HG03457 (cell line): Measurements from ENCODE around the gene GNAT1.
"Not testable (repeated sequence)": the region's sequence is repeated elsewhere in the genome, so short reads cannot be mapped to it uniquely, and the experiment has no call there.

Source experiments
- ATAC-seq: cut with Tn5 transposase; IDR thresholded peaks from one replicate; pipeline ENCODE4 v1.9.1; 2021; ENCODE audit warnings: moderate number of reproducible peaks; ENCODE audit not compliant: unreplicated experiment

Gene GNAT1

DNA sequence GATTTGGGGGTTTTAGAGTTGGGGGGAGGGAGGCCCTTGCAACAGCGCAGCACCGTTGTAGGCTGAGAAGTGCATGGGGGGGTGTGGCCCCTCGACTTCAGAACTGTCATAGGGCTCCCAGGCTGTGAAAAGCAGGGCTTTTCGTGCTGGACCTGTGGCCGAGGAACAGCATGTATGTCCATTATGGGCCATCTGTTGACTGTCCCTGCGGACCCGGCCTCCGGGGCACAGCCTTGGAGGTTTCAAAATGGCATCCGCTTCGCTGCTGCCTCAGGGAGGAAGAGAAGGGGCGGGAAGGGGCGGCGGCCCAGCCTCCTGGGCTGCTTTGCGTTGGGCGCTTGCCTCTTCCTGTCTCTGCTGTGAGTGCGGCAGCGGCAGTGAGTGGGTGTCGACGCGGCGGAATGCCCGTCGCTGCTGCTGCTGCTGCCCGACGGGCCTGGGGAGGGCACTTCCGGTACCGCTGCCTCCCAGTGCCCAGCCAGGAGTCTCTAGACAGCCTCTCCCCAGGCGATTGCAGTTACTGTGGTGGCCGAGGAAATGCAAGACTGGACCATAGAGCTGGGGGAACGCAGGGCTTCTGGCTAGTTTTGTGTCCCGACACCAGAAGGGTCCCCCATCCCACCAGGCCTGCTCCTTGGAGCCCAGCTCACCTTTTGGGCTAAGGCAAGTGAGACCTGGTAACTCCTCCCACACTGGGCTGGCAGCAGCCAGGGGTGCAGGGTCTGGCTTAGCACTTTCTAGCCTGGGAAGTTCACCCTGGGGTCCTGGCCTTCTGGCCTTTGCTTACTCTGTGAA, 46.5 kb downstream of the GNAT1 start:
- ATAC-seq: no peak

DNA sequence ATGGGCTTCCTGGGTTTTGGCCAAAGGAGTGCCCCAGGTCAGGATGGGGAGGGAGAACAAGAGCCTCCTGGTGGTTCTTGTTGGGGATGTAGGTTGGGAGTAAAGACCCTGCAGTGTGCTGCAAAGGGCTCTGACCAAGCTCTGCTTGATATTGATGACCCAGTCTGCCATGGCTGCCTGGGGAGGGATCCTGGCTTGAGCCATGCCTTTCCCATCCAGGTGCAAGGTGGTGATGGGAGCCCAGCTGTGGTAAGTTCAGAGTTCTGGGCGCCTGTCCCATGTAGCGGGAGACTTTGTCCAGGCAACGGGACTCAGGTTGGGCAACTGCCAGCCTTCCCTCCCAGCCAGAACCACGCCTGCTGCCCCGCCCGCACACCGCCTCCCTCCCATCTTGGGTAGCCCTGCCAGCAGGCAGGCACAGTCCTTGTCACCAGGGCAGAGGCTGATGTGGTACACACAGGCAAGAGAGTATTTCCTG, 47.2 kb downstream of the GNAT1 start:
- no peak for ATAC-seq

DNA sequence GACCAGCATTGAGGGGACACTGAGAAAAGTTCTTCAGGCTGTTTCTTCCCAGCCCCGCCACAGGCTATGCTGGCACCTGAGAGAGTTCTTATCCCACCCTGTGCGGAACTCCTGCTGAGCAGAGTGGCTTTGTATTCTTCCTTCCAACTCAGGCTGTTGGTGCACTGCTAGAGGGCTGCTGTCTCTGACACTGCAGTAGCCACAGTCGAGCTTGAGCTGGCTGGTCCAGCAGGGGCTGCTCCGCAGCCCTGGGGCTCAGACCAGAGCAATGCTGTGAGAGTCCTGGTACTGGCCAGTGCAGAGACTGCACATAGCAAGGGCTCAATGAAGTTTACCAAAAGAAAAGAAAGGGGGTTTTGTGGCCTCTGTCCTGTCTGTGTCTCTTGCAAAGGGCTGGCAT, 48.2 kb downstream of the GNAT1 start:
- ATAC-seq: no peak

DNA sequence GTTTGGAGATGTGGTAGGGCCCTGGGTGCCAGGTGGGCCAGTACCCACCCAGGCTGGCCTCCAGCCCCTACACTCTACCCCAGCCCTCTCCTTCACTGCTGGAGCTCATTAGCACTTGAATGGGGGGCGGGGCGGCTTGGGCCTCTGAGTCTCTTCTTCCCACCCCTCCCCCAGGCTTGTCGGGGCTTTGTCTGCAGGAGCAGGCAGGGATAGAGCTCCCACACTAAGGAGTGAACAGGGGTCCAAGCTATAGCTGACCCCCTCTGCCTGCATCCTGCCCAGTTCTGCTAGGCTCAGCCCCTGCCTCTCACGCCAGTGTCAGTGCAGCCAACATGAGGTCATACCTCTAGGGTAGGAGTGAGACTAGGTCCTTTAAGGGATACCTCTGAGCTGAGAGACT, 49.8 kb downstream of the GNAT1 start:
- no peak for ATAC-seq

DNA sequence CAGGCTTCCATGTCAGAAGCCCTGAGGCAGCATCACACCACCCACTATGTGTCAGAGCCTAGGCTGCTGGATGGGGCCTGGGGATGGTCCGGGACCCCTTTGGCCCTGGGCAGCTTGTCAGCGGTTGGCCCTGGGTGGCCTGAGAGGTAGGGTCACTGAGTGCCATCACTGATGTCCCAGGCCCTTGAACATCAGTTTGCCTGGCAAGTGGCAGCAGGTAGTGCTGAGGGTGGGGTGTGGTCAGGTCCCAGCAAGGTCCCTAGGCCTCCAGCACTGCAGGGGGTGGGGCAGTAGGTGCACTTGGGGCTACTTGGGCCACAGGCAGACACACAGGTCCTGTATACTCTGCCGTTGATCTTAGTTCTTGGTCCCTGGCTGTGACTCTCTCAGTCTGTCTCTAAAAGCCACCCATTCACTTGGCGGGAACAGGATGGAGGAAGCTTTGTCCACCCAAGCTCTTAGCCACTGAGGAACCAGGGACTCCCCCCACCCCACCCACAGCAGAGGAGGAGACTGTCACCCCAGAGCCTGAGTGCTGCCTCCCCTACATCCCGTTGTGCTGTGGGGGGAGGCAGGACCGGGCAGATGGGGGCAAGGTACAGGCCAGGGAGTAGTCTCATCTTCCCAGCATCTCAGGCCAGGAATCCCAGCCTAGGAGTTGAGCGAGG, 50.4 kb downstream of the GNAT1 start:
- no peak for ATAC-seq

DNA sequence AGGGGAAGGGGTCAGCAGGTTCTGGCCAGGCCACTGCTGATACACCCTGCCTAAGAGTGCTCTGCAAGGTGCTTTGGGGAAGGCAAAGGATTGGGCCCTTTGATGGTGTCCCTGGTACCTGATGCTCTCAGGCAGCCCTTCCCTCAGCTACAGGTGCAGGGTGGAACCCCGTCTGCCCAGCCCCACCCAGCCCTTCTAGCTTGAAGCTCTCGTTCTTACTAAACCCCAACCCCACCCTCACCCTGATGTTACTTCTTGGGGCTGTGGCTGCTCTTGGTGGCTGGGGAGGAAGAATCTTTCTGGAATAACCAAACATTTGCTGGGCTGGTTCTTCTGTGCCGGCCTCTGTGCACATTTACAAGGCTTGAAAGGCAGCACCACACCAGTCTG, 51.0 kb downstream of the GNAT1 start:
- ATAC-seq: no peak

DNA sequence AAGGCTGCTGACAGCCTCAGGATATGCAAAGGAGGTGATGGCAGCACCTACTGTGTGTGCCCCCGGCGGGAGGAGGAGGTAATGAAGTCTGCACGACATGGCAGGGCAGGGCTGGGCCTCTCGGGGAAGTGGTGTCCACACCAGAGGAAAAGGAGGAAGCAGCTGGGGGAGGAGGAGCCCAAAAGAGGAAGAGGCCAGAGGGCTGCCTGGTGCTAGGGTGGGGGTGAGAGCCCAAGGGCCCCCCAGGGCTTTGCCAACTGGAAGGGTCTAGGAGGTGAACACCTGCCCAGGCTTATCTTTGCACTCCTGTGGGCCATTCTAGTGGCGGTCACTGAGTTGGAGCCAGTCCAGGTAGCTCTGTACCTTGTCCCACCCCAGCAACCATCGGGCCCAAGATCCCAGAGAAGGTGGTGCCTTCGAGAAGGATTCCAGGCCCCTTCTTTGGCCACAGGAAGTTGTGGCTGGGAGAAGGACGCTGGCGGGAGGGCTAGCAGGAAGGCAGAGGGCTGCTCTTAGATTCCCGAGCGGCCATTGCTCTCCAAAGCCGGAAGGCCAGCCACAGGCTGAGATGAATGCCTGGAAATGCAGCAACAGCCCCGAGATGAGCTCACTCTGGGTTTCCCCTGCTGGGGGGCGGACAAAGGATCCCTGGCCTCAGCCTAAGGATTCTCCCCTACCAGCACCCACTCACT, 51.6 kb downstream of the GNAT1 start:
- ATAC-seq: no peak

DNA sequence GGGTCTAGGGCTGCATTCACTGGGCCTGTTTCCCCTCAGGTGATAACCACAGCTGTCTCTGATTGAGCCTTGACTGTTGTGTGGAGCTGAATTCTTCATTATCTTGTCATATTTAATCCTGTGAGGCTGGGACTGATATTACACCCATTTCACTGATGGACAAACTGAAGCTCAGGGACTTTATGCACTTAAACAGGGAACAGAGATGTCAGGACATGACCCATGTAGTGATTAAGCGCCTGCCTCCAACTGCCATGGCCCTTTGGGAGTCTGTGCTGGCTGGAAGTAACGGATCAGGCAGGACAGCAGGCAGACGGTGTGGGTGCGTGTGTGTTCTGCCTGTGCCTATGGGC, 52.1 kb downstream of the GNAT1 start:
- no peak for ATAC-seq

DNA sequence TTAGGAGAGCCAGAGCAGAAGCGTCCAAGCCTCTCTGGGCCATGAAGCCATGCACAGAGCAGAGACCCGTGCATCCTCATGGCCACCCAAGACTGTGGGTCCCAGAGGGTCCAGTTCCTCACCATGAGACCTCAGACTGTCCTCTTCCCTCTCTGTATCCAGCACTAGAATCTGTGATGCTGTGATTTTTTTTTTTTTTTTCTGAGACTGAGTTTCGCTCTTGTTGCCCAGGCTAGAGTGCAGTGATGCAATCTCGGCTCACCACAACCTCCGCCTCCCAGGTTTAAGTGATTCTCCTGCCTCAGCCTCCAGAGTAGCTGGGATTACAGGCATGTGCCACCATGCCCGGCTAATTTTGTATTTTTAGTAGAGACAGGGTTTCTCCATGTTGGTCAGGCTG, 53.4 kb downstream of the GNAT1 start:
- not testable (repeated sequence) for ATAC-seq

DNA sequence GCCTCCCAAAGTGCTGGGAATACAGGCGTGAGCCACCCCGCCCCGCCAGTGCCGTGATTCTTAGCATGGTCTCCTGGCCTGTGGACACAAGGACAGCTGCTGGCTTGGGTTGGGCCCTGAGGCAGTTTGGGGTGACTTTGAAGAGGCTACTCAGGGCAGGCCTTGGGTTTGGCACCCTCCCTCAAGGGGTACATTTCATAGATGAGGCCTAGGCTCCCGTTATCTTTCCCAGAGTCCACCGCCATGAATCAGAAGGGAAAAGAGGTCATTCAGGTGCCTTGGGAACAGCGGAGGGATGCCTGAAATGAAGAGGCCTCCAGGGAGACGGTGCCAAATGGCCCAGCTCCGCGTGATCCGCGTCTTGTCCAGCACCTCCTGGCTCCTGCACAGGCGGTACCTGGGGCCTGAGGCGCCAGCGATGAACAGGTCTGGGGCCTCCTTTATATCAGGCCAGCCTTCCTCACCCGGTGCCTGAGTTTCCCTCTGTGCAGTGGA, 53.9 kb downstream of the GNAT1 start:
- no peak for ATAC-seq

DNA sequence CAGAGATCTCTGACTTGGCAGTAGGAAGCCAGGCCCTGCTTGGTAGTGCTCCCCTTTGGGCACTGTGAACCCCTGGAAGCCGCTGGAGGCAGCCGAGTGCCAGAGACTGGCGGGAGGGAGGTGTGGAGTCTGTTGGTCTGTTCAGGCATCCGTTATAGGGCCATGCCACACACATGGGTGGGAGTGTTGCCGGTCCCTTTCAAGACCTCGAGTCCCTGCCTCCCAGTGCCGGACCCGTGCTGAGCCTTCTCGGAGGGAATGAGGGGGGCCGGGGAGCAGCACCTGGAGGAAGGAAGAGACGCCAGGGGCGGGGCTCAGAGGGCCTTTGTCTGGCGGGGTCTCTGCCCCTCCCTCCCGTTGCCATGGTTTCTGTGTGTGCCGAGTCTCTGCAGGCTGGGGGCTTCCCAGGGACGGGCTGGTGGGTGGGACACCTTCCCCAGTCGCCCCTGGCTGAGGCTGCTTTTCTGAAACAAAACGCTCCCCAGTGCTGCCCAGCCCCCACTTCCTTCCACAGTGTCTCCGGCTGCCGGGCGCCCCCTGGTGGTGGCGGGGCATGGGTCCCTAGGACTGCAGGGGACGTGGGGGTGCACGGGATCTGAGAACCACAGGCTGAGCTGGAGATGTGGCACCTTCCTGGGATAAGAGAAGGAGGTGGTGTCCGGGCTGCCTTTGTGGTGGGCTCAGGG, 54.6 kb downstream of the GNAT1 start:
- no peak for ATAC-seq

DNA sequence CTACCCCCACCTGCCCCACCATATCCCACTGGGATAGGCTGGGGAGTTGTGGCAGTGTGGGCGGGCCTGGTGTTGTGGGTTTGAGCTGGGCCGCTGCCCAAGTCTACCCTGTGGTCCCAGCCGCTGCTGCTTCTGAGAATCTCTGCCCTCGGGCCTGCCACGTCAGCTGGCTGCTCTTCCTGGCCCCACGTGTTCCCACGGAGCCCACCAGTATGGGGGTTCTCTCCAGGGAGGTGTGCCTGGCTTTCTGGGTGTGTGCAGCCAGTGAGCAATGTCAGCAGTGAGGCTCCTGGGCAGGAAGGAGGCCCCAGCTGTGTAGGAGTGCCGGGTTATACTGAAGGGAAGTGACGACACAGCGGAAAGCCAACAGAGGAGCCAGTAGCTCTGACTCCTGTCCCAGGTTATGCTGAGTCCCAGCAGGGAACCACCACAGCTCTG, 55.1 kb downstream of the GNAT1 start:
- no peak for ATAC-seq
